ENCODE results near the gene ADAMTSL4. TPM values are rescaled to one million over a fixed set of nuclear protein-coding genes. Genes with fewer than 3 reads are reported as not detected.

ADAMTSL4 gene
- total and polyA plus RNA-seq, 4 donors: 5.6 to 12.2 (median 11.5) TPM

GRCh38 chr1:150568594-150568966 is 19.4 kb downstream of the ADAMTSL4 start:
- Histone ChIP-seq H3K4me3 (ENCODE audit: low read depth in 1 of 3, low read length in 3 of 3) (peak overlapping the region in 1 of 3 donors; percentile 4), H3K36me3 (ENCODE audit: control insufficient read depth in 4 of 4, insufficient read depth in 3 of 4, low read depth in 1 of 4, low read length in 3 of 4) (peaks cover 5 to 12% (median 11%) of the 10 kb centered on the region in 4 donors), H3K9ac (ENCODE audit: low read depth in 1 of 2, low read length in 2 of 2) (peak overlapping the region in 1 of 2 donors; percentile 81), H3K4me1 (ENCODE audit: control insufficient read depth in 4 of 4, insufficient read depth in 4 of 4, low read length in 3 of 4) (peaks cover 24 to 72% (median 61%) of the 10 kb centered on the region in 4 donors), H3K9me3 (ENCODE audit: control insufficient read depth in 4 of 4, low read length in 3 of 4) (no peaks in the 10 kb centered on the region), H3K27ac (ENCODE audit: low read depth in 1 of 2, low read length in 2 of 2) (peak overlapping the region; percentile 87 to 89), H3K27me3 (ENCODE audit: control insufficient read depth in 4 of 4, insufficient read depth in 4 of 4, low read length in 3 of 4) (no peaks in the 10 kb centered on the region)
- TF ChIP-seq RXRA (IDR thresholded peaks at IDR 0.05): no peak
- TF ChIP-seq ATF3 (IDR thresholded peaks at IDR 0.05): no peak
- no peak for TF ChIP-seq JUND (IDR thresholded peaks at IDR 0.05)
- TF ChIP-seq SP1 (IDR thresholded peaks at IDR 0.05): no peak
- TF ChIP-seq GABPA (IDR thresholded peaks at IDR 0.05 in 1 of 2, conservative IDR thresholded peaks at IDR 0.05 in 1 of 2): no peak
- TF ChIP-seq MAX (IDR thresholded peaks at IDR 0.05): no peak
- TF ChIP-seq HNF4G (IDR thresholded peaks at IDR 0.05): no peak
- no peak for TF ChIP-seq ZBTB33 (IDR thresholded peaks at IDR 0.05)
- no peak for TF ChIP-seq FOXA1 (IDR thresholded peaks at IDR 0.05)
- TF ChIP-seq CTCF (IDR thresholded peaks at IDR 0.05; ENCODE audit: low read depth, low read length, missing input control): no peak
- TF ChIP-seq YY1 (IDR thresholded peaks at IDR 0.05): no peak
- no peak for TF ChIP-seq TAF1 (conservative IDR thresholded peaks at IDR 0.05)
- TF ChIP-seq HNF4A (conservative IDR thresholded peaks at IDR 0.05): no peak
- no peak for TF ChIP-seq EGR1 (IDR thresholded peaks at IDR 0.05; ENCODE audit: low read depth in 2 of 2)
- no peak for TF ChIP-seq NR2F2 (IDR thresholded peaks at IDR 0.05)
- no peak for TF ChIP-seq FOXA2 (IDR thresholded peaks at IDR 0.05)
- no peak for TF ChIP-seq REST (IDR thresholded peaks at IDR 0.05)
- TF ChIP-seq RAD21 (IDR thresholded peaks at IDR 0.05): no peak
- no peak for DNase-seq (ENCODE audit: low spot score)

All from liver (tissue), 9 donors.